GM21447 (cell line): Measurements from ENCODE around the gene SLC1A7.
"Not testable (repeated sequence)": the region's sequence is repeated elsewhere in the genome, so short reads cannot be mapped to it uniquely, and the experiment has no call there.

Experiments
- ATAC-seq: cut with Tn5 transposase; IDR thresholded peaks from one replicate; pipeline ENCODE4 v1.9.1; 2021; ENCODE audit not compliant: unreplicated experiment

Gene SLC1A7

GRCh38 chr1:53142226-53142853, at the start of gene SLC1A7:
Gene SLC1A7 (minus strand): TSS chr1:53142638. CDS start chr1:53142449, 189 bp downstream.
- no peak for ATAC-seq

- ATAC-seq, result no peak
These were observed 47.8 kb upstream of the SLC1A7 start for GRCh38 chr1:53190210-53190611.

- no peak for ATAC-seq
These were observed 46.6 kb upstream of the SLC1A7 start for GRCh38 chr1:53189061-53189460.

- no peak for ATAC-seq
These were observed 45.7 kb upstream of the SLC1A7 start for GRCh38 chr1:53188099-53188498.

- no peak for ATAC-seq
These were observed 45.0 kb upstream of the SLC1A7 start for GRCh38 chr1:53187401-53187800.

- no peak for ATAC-seq
These were observed 44.1 kb upstream of the SLC1A7 start for GRCh38 chr1:53186533-53186932.

- not testable (repeated sequence) for ATAC-seq
These were observed 43.5 kb upstream of the SLC1A7 start for GRCh38 chr1:53185955-53186297.

- ATAC-seq, result no peak
These were observed 40.9 kb upstream of the SLC1A7 start for GRCh38 chr1:53183095-53183990.

- no peak for ATAC-seq
These were observed 40.3 kb upstream of the SLC1A7 start for GRCh38 chr1:53182716-53183094.

- no peak for ATAC-seq
These were observed 39.7 kb upstream of the SLC1A7 start for GRCh38 chr1:53182111-53182593.

GRCh38 chr1:53180951-53181350, 38.5 kb upstream of the SLC1A7 start:
- no peak for ATAC-seq

- ATAC-seq, result no peak
These were observed 37.8 kb upstream of the SLC1A7 start for GRCh38 chr1:53180226-53180625.

GRCh38 chr1:53176452-53177208, 34.2 kb upstream of the SLC1A7 start:
- ATAC-seq, result no peak

- ATAC-seq, result no peak
These were observed 32.8 kb upstream of the SLC1A7 start for GRCh38 chr1:53174971-53175913.

- ATAC-seq, result no peak
These were observed 30.1 kb upstream of the SLC1A7 start for GRCh38 chr1:53172426-53173128.

- ATAC-seq, result no peak
These were observed 24.5 kb upstream of the SLC1A7 start for GRCh38 chr1:53166912-53167311.

GRCh38 chr1:53166366-53166765, 23.9 kb upstream of the SLC1A7 start:
- ATAC-seq, result no peak

- no peak for ATAC-seq
These were observed 23.0 kb upstream of the SLC1A7 start for GRCh38 chr1:53165408-53165961.

- ATAC-seq, result no peak
These were observed 20.9 kb upstream of the SLC1A7 start for GRCh38 chr1:53163291-53163768.
